ENCODE data around the gene LOXL1. TPM values are rescaled to one million over a fixed set of nuclear protein-coding genes. Genes with fewer than 3 reads are reported as not detected.

The LOXL1 gene
- total and polyA plus RNA-seq, 10 of the 15 experiments (the other 5 are each of a cell fraction or from before 2014, with no cell fraction given) = 0.07 to 0.15 TPM; not detected in 8

DNA sequence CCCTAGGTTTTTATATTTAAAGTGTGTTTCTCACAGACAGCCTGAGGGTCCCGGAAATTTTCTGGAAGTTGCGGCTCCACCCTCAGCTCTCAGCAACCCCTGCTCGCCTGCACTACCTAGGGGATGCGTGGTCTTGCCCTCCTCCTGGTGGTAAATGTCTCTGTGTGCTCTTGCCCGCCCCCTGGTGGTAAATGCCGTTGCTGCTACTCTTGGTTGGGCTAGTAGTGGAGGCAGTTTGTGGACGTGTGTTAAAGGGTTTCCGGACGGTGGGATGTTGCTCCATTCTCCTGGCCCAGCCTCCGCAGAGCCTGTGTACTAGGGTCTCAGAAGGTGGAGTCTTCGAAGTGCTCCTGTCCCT lies 38.5 kb downstream of the LOXL1 start (continued):
- TF ChIP-seq, protein P1, sequence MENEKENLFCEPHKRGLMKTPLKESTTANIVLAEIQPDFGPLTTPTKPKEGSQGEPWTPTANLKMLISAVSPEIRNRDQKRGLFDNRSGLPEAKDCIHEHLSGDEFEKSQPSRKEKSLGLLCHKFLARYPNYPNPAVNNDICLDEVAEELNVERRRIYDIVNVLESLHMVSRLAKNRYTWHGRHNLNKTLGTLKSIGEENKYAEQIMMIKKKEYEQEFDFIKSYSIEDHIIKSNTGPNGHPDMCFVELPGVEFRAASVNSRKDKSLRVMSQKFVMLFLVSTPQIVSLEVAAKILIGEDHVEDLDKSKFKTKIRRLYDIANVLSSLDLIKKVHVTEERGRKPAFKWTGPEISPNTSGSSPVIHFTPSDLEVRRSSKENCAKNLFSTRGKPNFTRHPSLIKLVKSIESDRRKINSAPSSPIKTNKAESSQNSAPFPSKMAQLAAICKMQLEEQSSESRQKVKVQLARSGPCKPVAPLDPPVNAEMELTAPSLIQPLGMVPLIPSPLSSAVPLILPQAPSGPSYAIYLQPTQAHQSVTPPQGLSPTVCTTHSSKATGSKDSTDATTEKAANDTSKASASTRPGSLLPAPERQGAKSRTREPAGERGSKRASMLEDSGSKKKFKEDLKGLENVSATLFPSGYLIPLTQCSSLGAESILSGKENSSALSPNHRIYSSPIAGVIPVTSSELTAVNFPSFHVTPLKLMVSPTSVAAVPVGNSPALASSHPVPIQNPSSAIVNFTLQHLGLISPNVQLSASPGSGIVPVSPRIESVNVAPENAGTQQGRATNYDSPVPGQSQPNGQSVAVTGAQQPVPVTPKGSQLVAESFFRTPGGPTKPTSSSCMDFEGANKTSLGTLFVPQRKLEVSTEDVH (IDR thresholded peaks at IDR 0.05; ENCODE audit: low read depth, partially characterized antibody) = no peak
- TF ChIP-seq ZNF384 (IDR thresholded peaks at IDR 0.05; ENCODE audit: borderline replicate concordance, low read depth, low read length) (peak; percentile 26; the same call in 1 of the 2 replicates), FOXM1 (IDR thresholded peaks at IDR 0.05; ENCODE audit: low read depth, low read length) (no peak), POU2F2 (IDR thresholded peaks at IDR 0.05; ENCODE audit: borderline replicate concordance, low read depth, low read length) (peak; percentile 23; the same call in 1 of the 3 replicates), MTA3 (IDR thresholded peaks at IDR 0.05; ENCODE audit: borderline replicate concordance, low read length) (no peak), RAD21 (IDR thresholded peaks at IDR 0.05; ENCODE audit: insufficient read depth, low read depth, low read length) (peak; percentile 62), EP300 (IDR thresholded peaks at IDR 0.05; ENCODE audit: borderline replicate concordance in 1 of 2, control insufficient read depth in 1 of 2, low read depth in 2 of 2, low read length in 2 of 2) (no peak), CHD1 (IDR thresholded peaks at IDR 0.05; ENCODE audit: low read depth, low read length) (no peak), JUND (IDR thresholded peaks at IDR 0.05; ENCODE audit: low read depth, low read length) (no peak), SPI1 (IDR thresholded peaks at IDR 0.05; ENCODE audit: borderline replicate concordance, insufficient read depth, low read depth, low read length) (no peak), CHD2 (IDR thresholded peaks at IDR 0.05; ENCODE audit: borderline replicate concordance, low read depth, low read length) (no peak), TARDBP (IDR thresholded peaks at IDR 0.05; ENCODE audit: borderline replicate concordance) (no peak), TCF12 (IDR thresholded peaks at IDR 0.05; ENCODE audit: low read depth, low read length) (no peak), CBFB (IDR thresholded peaks at IDR 0.05; ENCODE audit: low read depth) (no peak), YY1 (IDR thresholded peaks at IDR 0.05; ENCODE audit: low read depth, low read length) (peak; percentile 65; the same call in 1 of the 2 replicates), RUNX3 (IDR thresholded peaks at IDR 0.05; ENCODE audit: low read length) (peak; percentile 45; the same call in 1 of the 2 replicates), SUZ12 (IDR thresholded peaks at IDR 0.05; ENCODE audit: unreplicated experiment) (no peak), SMC3 (IDR thresholded peaks at IDR 0.05; ENCODE audit: borderline replicate concordance, low read length) (peak; percentile 75; the same call in 1 of the 2 replicates)
- TF ChIP-seq, protein P2, sequence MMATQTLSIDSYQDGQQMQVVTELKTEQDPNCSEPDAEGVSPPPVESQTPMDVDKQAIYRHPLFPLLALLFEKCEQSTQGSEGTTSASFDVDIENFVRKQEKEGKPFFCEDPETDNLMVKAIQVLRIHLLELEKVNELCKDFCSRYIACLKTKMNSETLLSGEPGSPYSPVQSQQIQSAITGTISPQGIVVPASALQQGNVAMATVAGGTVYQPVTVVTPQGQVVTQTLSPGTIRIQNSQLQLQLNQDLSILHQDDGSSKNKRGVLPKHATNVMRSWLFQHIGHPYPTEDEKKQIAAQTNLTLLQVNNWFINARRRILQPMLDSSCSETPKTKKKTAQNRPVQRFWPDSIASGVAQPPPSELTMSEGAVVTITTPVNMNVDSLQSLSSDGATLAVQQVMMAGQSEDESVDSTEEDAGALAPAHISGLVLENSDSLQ (IDR thresholded peaks at IDR 0.05) = no peak
- TF ChIP-seq, protein P3, sequence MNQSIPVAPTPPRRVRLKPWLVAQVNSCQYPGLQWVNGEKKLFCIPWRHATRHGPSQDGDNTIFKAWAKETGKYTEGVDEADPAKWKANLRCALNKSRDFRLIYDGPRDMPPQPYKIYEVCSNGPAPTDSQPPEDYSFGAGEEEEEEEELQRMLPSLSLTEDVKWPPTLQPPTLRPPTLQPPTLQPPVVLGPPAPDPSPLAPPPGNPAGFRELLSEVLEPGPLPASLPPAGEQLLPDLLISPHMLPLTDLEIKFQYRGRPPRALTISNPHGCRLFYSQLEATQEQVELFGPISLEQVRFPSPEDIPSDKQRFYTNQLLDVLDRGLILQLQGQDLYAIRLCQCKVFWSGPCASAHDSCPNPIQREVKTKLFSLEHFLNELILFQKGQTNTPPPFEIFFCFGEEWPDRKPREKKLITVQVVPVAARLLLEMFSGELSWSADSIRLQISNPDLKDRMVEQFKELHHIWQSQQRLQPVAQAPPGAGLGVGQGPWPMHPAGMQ (IDR thresholded peaks at IDR 0.05; ENCODE audit: borderline replicate concordance) = no peak
- TF ChIP-seq, protein P4, sequence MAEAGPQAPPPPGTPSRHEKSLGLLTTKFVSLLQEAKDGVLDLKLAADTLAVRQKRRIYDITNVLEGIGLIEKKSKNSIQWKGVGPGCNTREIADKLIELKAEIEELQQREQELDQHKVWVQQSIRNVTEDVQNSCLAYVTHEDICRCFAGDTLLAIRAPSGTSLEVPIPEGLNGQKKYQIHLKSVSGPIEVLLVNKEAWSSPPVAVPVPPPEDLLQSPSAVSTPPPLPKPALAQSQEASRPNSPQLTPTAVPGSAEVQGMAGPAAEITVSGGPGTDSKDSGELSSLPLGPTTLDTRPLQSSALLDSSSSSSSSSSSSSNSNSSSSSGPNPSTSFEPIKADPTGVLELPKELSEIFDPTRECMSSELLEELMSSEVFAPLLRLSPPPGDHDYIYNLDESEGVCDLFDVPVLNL (IDR thresholded peaks at IDR 0.05; ENCODE audit: low read depth, low read length) = no peak
- TF ChIP-seq, protein P5, sequence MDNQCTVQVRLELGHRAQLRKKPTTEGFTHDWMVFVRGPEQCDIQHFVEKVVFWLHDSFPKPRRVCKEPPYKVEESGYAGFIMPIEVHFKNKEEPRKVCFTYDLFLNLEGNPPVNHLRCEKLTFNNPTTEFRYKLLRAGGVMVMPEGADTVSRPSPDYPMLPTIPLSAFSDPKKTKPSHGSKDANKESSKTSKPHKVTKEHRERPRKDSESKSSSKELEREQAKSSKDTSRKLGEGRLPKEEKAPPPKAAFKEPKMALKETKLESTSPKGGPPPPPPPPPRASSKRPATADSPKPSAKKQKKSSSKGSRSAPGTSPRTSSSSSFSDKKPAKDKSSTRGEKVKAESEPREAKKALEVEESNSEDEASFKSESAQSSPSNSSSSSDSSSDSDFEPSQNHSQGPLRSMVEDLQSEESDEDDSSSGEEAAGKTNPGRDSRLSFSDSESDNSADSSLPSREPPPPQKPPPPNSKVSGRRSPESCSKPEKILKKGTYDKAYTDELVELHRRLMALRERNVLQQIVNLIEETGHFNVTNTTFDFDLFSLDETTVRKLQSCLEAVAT (IDR thresholded peaks at IDR 0.05) = no peak
